CD4-positive, alpha-beta T cell treated with Interleukin-1 beta for 1 hour (primary cell): ENCODE results near the gene FOXP2.

Experiments used
- DNase-seq, 2 donors: peaks; one replicate each; pipeline ENCODE4 v3.0.0-alpha.2; 2020 to 2022

Gene FOXP2

DNA sequence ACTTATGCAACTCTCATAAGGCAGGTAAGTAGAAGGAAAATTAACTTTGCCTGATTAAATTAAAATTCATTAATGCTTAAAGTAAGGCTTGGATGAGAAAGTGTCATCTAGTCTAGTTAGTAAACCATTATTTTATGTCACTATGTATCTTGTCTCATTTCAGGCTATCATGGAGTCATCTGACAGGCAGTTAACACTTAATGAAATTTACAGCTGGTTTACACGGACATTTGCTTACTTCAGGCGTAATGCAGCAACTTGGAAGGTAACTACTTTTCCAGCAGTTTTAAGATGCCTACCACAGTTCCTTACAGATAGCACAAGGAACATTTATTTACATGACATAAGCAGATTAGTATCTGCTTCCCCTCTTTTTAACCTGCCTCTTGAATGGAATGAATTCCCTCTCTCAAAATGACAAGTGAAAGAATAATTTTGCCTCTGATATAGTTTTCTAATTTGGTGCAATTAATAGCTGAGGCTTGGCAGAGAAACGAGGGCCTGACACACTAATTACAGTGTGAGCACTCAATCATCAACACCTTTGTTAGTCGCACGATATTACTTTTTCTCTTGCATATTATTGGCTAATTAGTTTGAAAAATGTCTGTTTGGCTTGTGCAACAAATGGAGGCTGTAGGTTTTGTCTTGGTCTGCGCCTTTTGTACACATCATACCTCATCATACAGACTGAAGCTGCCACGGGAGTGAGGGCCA, 245.0 kb downstream of the FOXP2 start:
- no peak for DNase-seq

DNA sequence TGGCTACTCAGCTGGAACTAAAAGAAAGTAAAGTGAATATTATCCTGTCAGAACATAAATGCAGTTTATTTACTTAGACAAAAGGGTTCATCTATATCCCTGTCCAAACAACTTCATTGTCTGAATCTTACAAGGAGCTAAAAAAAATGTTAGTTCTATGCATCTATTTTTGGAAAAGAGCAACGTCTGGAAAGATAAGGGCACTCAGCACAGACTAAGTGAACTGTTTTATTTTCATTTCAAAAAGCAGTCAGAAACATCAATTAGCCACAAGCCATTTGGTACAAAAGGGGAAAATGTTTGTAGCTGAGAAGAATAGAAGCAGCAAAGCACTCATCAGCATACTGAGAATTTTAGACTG, 245.5 kb downstream of the FOXP2 start:
- DNase-seq = no peak

DNA sequence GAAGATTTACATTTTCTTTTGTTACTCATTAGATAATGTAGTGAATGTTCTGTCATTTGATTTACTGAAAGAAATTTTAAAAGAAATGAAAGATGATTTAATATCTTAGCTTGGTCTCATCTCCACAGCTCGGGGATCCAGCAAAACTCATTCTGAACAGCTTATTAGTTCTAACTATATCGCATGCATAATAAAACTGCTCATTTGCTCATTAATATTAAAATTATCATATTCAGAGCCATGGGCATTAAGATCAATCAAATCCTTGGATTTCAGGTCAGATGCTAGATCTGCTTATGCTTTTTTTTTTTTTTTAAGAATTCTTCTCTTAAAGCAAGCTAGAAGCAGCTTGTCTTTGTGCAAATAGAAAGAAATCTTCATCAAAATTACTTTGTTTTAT, 246.1 kb downstream of the FOXP2 start:
- no peak for DNase-seq

DNA sequence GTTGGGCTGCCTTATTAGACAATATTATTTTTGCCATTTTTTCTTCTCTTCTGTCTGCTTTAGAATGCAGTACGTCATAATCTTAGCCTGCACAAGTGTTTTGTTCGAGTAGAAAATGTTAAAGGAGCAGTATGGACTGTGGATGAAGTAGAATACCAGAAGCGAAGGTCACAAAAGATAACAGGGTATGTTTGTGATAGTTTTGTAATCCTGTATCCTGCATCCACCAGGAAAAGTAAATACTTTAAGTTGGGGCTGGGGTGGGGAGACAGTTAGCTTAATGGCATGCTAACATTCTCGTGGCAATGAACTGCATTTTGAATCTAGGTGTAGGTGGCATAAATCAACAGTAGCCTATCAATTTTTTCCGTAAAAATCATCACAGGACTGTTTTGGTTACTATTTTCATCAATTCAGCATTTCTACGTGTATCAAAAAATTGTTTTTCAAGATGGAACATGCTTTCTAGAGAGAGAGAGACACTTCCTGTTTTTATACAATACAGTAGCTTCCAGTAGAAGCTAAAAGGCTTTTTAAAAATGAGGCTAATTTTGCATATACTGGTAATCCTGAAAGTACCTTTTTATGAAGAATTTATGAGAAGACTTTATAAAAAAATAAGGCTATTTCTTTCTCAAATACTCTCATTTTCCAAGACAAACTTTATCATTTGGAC, 247.5 kb downstream of the FOXP2 start:
- DNase-seq = no peak

DNA sequence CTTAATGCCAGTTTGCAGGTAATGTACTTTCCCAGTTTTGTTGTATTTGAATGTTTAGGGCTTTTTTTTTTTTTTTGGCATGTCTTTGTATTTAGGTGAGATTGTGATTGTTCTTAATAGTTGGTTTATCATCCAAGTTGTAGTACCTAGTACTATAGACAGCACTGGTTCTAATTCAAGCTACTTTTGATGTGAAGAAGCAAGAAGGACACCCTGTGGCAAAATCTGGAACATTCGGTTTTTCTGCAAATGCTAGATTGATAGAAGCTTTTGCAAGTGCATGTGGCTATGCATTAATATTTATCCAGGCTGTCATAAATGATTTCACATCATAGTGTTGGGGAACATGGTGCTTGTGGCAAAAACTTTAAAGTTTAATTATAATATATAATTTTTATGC, 248.9 kb downstream of the FOXP2 start:
- no peak for DNase-seq

DNA sequence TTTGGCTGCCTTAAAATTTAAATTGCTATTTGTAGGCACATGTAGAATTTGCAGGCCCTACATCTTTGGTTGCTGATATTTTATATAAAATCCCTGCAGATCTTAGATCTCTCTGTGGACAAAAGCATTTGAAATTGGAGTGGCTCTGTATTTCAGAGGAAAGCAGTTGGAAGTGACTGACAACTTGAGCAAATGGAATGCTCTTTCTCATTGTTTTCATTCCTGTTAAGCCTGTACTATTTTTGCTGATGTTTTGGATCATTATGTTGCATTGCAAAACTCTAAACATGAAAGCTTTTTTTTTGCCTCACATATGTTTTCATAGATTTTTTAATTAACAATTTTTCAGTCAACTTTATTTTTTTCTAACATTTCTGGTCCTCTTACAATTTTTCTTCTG, 256.1 kb downstream of the FOXP2 start:
- no peak for DNase-seq

DNA sequence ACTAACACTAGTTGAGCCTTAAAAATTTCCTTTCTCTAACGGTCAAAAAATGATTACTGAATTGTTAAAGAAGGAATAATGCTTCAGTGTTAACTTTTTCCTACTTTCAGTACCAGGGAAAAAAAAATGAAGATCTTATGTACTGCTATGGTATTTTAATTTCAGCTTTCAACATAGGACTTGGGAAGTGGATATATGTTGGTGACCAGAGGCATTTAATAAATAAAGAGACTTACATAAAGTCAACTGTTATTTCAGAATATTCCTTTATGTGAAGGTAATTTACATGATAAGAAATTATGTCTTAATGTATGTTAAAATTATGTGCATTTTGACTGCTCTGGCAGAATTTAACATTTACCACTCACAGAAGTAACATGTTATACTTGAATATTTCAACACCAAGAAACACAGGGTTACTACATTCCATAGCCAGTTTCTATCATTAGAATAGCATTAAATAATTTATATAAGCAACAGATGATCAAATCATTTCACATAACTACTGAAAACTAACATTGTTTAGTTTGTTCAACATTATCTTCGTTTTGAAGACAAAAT, 257.0 kb downstream of the FOXP2 start:
- DNase-seq = no peak

DNA sequence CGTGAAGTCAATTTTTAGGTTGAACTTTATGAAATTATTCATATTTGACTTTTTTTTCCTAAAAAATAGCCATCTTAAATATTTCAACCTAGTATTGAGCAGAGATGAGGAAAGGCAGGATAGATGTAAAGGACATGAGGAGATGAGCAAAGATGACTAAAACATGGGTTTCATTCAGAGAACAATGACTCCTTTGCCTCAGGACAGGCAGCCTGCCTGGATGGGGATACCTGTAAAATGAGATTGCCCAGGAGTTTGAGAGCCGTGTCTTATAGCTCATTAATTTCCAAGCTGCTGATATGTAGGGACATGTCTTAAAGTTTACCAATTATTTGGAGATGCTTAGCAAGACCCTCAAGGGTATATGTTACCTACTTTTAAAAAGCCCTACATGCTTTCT, 263.5 kb downstream of the FOXP2 start:
- no peak for DNase-seq

DNA sequence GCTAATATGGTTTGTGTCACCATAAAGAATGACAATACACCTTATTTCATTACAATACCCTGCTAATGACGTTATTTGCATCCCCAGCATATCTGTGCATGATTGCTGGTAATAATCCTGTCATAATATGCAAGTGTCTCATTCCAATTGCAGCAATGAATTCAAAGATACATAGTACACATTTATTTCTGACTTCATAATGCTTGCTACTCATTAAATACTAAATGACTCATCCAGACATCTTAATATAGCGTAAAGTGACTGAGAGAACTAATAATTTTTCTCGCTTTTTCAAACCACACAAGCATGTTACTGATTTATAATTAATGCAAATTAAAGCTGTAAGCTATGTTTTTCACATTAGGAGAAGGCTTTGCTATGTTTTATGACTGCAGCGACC, 272.6 kb downstream of the FOXP2 start:
- no peak for DNase-seq

DNA sequence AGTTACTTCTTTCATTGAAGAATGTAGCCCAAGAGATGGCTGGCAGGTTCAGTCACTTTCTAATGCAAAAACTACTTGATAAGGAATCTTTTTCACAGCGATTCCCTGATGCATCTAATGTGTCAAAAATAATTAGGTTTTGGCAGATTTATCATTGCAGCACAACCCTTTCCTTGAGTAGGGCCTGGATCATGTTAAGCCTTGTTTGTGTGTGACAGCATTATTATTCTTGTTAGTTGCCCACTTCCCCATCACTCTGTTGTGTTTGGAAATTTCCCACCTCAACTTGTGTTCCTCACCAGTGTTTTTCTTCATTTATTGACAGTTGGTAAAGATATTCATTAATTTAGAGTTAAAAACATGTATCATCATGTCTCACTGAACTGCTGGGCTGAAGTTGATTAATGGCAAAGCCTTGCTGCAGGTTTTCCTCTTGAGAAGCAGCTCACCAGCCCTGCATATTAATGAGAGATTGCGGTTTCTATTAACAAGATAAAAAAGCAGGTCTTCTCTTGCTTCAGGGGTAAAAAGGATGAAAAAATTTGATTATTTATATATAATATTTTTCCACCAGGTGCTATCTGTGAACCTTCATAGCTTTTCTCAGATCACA, 273.9 kb downstream of the FOXP2 start:
- no peak for DNase-seq

DNA sequence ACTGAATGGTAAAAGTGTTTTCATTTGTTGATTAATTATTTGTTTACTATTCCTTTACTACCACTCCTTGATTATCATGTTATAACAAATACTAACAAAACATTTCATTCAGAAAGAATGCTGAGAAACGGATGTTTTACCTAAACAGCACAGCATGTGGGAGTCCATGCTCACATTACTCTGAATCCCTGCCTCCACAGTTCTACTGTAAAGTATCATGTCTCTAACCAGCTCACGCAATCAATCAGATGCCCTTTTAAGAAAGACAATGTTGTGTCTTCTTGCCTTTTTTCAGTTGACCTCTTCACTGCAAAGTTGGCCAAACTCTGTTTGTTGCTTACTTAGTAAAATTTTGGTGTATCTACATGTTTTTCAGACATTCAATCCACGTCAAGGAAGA, 274.8 kb downstream of the FOXP2 start:
- no peak for DNase-seq

DNA sequence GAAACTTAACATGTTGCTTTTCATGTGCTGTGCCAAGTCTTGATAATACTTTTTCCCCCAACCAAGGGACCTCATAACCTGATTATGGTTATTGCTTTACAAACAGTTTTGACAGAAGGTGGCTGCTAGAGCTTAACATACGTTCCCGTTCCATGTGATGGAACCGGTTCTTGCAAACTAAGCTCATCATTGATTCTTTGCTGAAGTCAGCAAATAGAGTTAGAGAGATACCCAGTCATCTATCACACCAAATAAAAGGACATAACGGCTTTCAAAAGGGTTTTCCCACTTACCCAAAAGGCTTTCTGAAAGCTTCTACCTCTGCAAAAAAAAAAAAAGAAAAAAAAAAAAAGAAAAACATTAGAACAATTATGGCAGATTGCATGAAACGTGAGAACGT, 277.0 kb downstream of the FOXP2 start:
- no peak for DNase-seq

DNA sequence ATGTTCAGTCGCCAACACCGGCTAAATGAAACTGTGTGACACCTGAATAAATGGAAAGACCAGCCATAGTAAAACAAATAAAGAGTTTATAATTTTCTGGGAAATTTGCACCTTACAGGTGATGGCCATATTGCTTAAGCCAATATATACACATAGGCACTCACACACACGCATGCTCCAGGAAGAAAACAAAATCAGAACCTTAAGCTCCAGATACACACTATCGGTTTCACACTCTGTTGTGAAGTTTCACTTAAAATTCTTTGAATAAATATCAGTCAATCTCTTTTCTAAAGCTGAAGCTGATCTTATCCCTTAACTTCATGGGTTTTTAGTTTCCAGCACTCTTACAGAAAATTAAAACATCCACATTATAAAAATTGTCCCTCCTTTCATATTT, 280.6 kb downstream of the FOXP2 start:
- DNase-seq = no peak

DNA sequence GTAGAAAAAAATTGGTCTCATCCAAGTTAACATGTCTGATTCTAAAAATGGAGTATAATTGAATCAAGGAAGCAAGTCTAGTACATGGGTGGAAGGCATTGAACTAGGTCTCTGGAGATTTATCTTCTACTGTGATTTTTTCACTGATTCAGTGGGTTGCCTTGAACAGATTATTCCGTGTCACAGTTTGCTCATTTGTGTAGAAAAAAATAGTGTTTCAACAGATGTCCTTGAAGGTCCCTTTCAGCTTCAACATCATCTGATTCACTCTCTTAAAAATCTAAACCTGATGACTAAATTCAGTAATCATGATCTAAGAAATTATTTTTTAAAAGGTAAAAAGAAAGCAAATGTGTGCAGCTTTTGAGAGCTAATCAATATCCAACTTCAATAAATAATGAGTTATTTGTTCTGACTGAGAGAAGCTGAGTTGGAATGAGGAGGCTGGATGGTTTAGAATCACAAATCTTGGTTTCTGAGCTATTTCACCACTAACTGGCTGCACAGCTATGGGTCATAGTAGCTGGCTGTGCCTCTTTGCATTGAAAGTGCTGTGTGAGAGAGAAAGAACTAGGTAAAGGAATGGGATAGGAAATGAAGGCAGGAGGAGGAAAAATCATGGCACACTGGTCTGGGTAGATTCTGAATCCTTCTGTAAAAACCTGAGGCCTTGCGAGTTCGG, 285.8 kb downstream of the FOXP2 start:
- DNase-seq = no peak

DNA sequence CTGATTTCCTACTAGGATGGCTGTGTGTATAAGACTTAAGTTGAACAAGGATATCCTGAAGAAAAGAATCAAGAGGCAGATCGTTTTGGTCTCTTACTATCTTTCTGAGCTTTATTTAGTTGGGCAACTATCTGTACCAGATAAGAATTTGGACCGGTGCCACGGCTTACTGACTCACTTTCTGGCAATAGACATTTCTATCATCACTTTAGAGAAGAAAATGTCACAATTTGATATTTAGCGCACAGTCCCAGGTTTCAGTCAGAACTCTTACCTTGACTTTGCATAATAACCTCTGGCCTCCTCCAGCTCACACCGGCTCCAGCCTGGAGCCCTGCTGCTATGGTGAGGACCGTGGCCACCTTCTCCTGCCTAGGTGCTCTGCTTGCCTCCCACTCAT, 289.1 kb downstream of the FOXP2 start:
- DNase-seq = no peak

DNA sequence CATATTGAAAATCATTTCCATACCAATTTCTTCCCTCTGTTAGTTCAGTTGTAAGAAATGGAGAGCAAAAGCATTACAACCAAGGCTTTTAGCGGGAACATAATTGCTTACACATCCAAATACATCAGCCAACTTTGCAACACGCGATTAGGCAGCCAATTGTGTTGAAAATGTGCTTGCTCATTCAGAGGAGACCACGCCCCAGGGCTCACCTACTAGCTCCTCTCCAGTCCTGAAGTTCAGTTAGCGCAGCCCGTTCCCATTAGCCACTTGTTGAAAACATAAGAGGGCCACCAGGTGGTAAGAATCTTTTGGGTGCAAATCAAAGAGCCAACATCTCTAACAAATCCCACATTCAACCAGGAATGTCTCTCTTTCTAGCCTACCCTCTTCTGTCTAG, 294.0 kb downstream of the FOXP2 start:
- DNase-seq = no peak

DNA sequence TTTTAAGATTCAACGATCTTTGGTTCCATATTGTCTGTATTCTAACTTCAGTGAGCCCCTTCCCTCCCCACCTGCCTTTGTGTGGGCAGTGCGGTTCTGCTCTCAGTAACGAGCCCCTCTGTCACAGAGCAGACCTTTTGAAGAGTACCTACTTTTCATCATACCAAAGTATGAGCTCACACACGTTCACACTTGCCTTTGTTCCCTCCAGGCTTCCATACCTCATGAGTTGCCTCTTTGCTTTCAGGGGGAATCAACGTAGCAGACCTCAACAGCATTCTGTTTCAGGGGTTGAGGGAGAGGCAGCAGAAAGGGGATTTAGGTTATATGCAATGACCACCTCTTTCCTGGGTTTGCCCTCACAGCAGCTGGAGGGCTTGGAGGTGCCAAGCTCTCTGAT, 295.9 kb downstream of the FOXP2 start:
- no peak for DNase-seq

DNA sequence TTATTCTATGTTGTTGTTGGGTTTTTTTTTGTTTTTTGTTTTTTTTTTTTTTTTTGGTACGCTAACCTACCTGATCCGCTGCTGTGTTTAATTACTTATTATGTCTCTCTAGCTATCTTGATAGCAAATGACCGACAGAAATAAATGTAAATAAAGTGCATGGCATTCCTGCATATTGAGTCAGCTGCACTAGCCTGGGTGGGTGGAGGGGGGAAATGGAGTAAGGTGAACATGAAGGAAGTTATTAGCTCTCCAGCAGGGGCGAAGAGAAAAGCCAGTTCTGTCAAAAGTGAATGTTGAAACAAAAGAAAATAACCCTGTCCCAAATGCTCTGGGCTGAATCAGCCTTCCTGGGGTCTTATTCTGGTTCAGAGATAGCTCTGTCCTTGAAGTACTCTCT, 296.6 kb downstream of the FOXP2 start:
- DNase-seq = no peak

DNA sequence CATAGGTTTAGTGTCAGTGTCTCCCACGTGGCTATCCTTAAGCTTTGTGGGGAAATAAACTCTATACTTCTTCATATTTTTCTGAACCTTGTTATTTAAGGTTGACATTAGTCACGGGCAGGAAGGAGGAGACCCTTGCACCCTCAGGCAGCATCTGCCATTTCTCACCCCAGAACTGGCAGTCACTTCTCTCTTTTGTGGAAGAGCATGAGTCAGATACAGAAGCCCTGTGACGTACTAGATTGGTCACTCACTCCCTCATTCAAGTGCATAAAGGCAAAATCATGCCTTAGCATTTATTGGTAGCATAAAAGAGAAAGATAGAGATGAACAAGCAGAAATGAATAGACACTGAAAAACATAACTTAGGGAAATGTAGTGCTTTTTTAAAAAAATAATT, 301.3 kb downstream of the FOXP2 start:
- DNase-seq = no peak

DNA sequence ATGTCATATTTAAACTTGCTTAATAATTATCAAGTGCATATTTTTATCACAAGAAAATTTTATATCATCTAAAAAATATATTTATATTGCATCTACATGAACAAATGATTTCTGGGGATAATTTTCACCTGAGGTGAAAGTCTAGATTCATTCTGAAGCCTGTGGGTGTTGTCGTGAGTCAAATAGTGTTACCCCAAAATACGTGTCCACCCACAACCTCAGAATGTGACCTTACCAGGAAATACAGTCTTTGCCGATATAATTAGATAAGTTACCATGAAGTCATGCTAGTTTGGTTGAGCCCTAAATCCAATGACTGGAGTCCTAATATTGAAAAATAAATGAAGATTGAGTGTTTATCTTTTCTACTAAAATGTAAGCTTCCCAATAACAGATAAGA, 304.2 kb downstream of the FOXP2 start:
- no peak for DNase-seq

DNA sequence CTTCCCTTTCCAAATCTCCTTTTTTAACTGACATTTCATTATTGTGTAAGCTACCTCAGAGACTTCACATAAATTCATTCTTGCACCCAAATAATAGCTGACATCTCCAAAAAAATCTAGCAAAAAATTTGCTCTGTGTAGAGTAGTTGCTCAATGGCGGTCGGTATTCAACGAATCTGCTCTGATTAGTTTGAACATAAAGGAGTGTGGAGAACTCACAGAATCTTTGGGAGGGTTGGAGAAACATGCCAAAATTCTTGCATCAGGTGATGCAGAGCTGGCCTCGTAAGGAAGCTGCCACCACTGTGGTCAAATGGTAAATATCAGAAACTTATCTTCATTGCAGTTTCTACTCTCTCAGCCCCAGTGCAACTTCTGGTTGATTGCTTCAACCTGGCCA, 306.1 kb downstream of the FOXP2 start:
- DNase-seq = no peak

DNA sequence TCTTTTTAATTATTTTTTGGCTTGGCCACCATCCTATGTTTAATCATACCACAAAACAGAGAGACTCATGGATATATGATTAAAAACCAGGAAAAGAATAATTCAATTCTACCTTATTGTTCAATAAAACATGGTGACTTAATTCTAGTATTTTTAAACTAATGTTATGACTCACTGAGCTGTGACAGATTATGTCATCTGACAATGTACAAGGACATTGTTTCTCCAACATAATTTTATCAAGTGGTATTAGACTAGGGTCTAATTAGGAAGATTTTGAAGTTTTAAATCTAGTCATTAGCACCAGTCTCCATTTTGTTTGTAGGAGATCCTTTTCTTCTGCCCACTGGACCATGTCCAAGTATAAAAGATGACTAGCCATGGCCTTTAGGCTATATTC, 307.9 kb downstream of the FOXP2 start:
- DNase-seq = no peak

DNA sequence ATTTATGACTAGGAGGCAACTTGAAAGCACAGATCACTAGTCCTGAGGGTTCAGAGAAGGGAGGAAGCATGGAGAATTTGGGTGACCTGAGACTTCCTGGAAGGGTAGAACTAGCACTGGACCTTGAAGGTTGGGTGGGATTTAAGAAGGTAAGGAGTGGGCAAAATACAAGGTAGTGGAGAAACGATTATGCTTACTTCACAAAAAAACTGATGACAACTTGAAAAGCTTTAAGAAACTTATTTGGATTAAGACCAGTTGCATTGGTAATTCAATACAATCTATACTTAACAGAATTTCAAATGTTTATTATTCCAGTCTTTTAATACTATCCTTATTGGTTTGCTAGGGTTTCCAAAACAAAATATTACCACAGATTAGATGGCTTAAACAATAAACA, 308.7 kb downstream of the FOXP2 start:
- DNase-seq = no peak

DNA sequence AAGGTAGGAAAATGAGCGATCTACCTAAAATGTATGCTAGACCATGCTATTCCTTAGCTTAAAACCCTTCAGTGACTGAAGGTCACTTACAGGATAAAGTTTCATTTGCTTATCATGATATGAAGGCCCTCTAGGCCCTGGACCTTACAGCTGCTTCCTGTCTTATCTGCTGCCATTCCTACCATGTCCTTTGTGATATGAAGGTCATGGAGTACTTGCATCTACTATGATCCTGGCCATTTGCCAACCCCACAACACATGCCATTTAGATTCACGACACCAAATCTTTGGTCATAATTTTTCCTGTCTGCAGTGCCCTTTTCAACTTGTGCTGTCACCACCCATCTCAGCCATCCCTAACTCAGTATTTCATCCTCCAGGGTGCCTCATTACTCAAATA, 325.5 kb downstream of the FOXP2 start:
- no peak for DNase-seq
